BLaER1 (cell line): ENCODE results near the gene ARHGAP8.

Experiments used
- H3K27ac ChIP-seq: shearing (Covaris generic); formaldehyde crosslinking; 2 replicates; pipeline ENCODE4 v1.8.1; 2022
- H3K27me3 ChIP-seq: shearing (Covaris generic); formaldehyde crosslinking; 2 replicates; pipeline ENCODE4 v1.8.1; 2022
- H3K36me3 ChIP-seq: shearing (Covaris generic); formaldehyde crosslinking; 2 replicates; pipeline ENCODE4 v1.8.1; 2022
- H3K4me1 ChIP-seq: shearing (Covaris generic); formaldehyde crosslinking; 2 replicates; pipeline ENCODE4 v1.8.1; 2022
- H3K4me2 ChIP-seq: shearing (Covaris generic); formaldehyde crosslinking; 2 replicates; pipeline ENCODE4 v1.8.1; 2022
- H3K4me3 ChIP-seq: shearing (Covaris generic); formaldehyde crosslinking; 2 replicates; pipeline ENCODE4 v1.8.1; 2022
- H3K9ac ChIP-seq: shearing (Covaris generic); formaldehyde crosslinking; 2 replicates; pipeline ENCODE4 v1.8.1; 2022
- H3K9me3 ChIP-seq: shearing (Covaris generic); formaldehyde crosslinking; 2 replicates; pipeline ENCODE4 v1.8.1; 2022
- H4K20me1 ChIP-seq: shearing (Covaris generic); formaldehyde crosslinking; 2 replicates; pipeline ENCODE4 v1.8.1; 2022
- Cebpa-rat ChIP-seq: shearing (Covaris generic); IDR thresholded peaks from 2 replicates; pipeline ENCODE4 v1.8.1; 2022

ARHGAP8 gene

DNA sequence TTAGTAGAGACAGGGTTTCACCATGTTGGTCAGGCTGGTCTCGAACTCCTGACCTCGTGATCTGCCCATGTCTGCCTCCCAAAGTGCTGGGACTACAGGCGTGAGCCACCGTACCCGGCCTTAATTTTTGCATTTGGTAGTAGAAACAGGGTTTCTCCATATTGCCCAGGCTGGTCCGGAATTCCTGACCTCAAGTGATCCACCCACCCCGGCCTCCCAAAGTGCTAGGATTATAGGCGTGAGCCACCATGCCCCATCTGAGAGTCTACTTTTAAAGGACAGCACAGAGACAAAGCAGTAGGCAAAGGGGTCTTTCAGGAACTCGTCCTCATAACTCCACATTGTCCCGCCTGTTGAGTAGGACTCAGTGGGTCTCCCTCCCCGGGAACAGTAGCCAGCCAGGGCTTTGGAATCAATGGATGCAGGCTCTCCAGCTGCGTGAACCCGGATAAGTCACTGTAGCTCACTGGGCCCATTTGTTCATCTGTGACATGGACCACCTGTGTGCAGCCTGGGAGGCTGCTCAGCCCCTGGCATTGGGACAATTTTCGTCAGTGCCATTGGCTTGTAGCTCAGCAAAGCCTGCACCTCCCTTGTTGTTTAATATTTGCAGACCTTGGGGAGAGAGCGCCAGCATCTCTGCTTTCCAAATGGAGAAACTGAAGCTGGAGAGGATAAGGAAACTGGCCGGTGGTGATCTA is 86.1 kb downstream of the ARHGAP8 start:
- peaks cover 62% of the 10 kb centered on the region for H3K4me1 ChIP-seq

DNA sequence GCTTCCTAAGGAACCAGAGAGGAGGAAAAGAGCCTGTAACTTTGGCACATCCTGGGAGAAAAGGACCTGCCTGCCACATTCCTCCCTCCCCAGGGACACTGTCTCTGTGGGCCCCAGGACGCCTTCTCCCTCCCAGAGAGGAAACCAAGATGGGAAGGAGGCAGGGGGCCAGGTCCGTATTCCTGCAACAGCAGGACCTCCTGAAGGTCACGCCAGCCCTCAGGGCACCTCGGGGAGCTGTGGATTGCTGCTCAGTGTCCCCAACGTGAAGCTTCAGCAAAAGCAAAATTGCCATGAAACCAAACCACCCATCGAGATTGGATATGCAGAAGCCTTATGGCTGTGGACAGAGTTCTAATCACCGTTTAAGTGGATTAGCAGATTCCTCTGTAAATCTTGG is 86.7 kb downstream of the ARHGAP8 start:
- Histone ChIP-seq H3K36me3 (no peaks in the 10 kb centered on the region), H3K4me3 (no peak overlapping the region), H3K9me3 (peaks cover 27% of the 10 kb centered on the region), H3K4me1 (peaks cover 62% of the 10 kb centered on the region), H3K27ac (0 out of 2 replicates have a peak overlapping the region, but pooled peaks have one; percentile 14), H3K4me2 (peak overlapping the region; percentile 87), H4K20me1 (no peaks in the 10 kb centered on the region), H3K9ac (0 out of 2 replicates have a peak overlapping the region, but pooled peaks have one; percentile 31), H3K27me3 (no peaks in the 10 kb centered on the region)
- TF ChIP-seq Cebpa-rat = no peak

More for the DNA sequence above, 86.1 kb downstream of the ARHGAP8 start:
- H3K9ac ChIP-seq = no peak overlapping the region
- H3K27ac ChIP-seq = no peak overlapping the region
- peak overlapping the region; percentile 87 for H3K4me2 ChIP-seq
- no peak overlapping the region for H3K4me3 ChIP-seq
- H3K9me3 ChIP-seq = peaks cover 23% of the 10 kb centered on the region
- no peaks in the 10 kb centered on the region for H3K27me3 ChIP-seq
- H4K20me1 ChIP-seq = no peaks in the 10 kb centered on the region
- no peak for TF ChIP-seq Cebpa-rat
- no peaks in the 10 kb centered on the region for H3K36me3 ChIP-seq

DNA sequence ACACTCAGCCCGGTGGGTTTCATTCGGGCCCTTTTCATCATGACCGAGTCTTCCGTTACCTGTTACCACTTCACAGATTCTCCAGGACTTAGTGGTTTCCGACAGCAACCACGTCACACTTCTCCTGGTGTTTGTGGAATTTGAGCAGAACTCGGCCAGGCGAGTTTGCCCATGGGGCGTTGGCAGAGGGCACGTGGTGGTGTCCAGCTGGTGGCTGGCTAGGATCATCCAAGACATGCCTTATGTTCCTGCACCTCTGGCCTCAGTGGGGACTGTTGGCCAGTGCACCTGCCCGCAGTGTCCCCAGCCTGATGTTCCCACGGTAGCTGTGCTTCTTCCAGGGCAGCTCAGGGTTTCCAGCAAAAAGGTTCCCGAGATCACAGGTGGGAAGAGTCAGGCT is 87.3 kb downstream of the ARHGAP8 start:
- peaks cover 27% of the 10 kb centered on the region for H3K9me3 ChIP-seq
- no peak for TF ChIP-seq Cebpa-rat
- H3K4me2 ChIP-seq = peak overlapping the region; percentile 87
- H3K4me3 ChIP-seq = peak overlapping the region; percentile 33; the same call in 1 of the 2 replicates
- peak overlapping the region; percentile 35; the same call in 1 of the 2 replicates for H3K27ac ChIP-seq
- H3K4me1 ChIP-seq = peaks cover 62% of the 10 kb centered on the region
- H3K27me3 ChIP-seq = no peaks in the 10 kb centered on the region
- H4K20me1 ChIP-seq = no peaks in the 10 kb centered on the region
- peak overlapping the region; percentile 18; the same call in 1 of the 2 replicates for H3K9ac ChIP-seq
- no peaks in the 10 kb centered on the region for H3K36me3 ChIP-seq

DNA sequence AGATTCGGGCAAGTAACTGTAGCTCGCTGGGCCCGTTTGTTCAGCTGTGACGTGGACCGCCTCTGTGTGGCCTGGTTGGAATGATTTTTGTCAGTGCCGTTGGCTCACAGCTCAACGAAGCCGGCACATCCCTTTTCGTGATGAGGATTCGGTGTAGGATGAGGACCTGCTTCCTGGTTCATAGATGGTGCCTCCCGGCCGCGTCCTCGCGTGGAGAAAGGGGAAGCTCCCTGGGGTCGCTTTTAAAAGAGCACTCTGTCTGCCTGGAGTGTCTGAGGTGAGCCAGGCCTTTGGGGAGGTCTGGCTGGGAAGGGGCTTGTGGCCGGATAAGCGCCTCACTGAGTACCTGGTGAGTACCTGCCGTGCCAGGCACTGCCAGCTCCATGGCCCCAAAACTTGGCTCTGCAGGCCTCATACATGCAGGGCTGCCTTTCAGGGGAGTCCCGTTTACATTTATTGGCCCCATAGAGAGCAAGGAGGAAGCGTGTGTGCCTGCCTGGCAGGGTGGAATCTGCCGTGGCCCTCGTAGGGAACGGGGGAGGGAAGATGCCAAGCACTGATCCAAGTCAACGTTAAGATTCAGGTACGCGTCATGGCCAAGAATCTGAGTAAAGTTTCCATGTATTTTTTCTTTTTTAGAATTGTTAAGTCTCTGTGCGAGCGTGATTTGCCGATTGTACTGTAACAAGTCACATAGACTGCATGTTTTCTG is 88.4 kb downstream of the ARHGAP8 start:
- Histone ChIP-seq H3K36me3 (no peaks in the 10 kb centered on the region), H3K9ac (0 out of 2 replicates have a peak overlapping the region, but pooled peaks have one; percentile 18), H3K27me3 (no peaks in the 10 kb centered on the region), H3K4me3 (peak overlapping the region; percentile 33), H3K4me2 (peak overlapping the region; percentile 87), H3K4me1 (peaks cover 62% of the 10 kb centered on the region), H3K9me3 (peaks cover 24% of the 10 kb centered on the region), H4K20me1 (no peaks in the 10 kb centered on the region), H3K27ac (peak overlapping the region; percentile 42)
- TF ChIP-seq Cebpa-rat = no peak

DNA sequence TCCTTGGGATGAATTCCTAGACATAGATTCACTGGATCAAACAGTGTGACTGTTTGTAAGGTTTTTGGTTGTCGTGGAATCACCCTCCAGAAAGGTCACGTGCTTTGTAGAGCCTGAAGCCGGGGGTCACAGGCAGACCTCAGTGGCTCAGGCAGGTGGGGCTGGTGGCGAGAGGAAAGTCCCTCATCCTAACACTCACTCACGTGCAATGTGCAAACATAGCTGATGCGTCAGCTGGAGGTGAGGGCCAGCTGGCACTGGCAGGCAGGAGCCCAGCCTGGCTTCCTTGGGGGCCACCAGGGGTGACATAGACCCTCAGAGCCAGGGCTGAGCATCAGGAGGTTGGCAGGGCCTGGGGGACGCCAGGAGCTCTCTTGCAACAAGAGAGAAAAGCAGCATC is 90.0 kb downstream of the ARHGAP8 start:
- H3K4me1 ChIP-seq = peaks cover 49% of the 10 kb centered on the region
- no peak overlapping the region; the same call in 1 of the 2 replicates for H3K4me2 ChIP-seq
- no peaks in the 10 kb centered on the region; the same call in 1 of the 2 replicates for H3K36me3 ChIP-seq
- no peak overlapping the region for H3K9ac ChIP-seq
- H3K27ac ChIP-seq = no peak overlapping the region
- H3K27me3 ChIP-seq = no peaks in the 10 kb centered on the region
- H4K20me1 ChIP-seq = no peaks in the 10 kb centered on the region
- H3K4me3 ChIP-seq = no peak overlapping the region
- no peak for TF ChIP-seq Cebpa-rat
- peaks cover 19% of the 10 kb centered on the region for H3K9me3 ChIP-seq

DNA sequence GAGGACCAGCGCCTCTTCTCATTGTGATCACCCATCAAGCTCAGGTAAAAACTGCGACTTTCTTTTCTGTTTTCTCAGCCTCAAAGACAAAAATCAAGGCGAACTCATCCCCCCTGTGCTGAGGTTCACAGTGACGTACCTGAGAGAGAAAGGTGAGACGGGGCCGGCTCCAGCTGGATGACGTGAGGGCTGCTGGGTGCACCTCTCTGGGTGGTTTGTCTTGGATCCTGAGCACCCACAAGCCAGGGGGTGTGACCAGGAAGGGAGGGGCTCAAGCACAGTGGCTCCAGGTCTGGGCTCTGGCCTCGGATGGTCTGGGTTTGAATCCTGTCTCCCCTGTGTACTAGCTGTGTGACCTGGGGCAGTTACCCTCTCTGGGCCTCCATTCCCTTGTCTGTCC is 92.8 kb downstream of the ARHGAP8 start:
- Histone ChIP-seq H3K27me3 (no peaks in the 10 kb centered on the region), H4K20me1 (no peaks in the 10 kb centered on the region), H3K27ac (no peak overlapping the region), H3K9me3 (peaks cover 19% of the 10 kb centered on the region), H3K4me1 (peaks cover 21% of the 10 kb centered on the region), H3K36me3 (no peaks in the 10 kb centered on the region; the same call in 1 of the 2 replicates), H3K4me2 (no peak overlapping the region), H3K4me3 (no peak overlapping the region), H3K9ac (no peak overlapping the region)
- TF ChIP-seq Cebpa-rat = no peak

DNA sequence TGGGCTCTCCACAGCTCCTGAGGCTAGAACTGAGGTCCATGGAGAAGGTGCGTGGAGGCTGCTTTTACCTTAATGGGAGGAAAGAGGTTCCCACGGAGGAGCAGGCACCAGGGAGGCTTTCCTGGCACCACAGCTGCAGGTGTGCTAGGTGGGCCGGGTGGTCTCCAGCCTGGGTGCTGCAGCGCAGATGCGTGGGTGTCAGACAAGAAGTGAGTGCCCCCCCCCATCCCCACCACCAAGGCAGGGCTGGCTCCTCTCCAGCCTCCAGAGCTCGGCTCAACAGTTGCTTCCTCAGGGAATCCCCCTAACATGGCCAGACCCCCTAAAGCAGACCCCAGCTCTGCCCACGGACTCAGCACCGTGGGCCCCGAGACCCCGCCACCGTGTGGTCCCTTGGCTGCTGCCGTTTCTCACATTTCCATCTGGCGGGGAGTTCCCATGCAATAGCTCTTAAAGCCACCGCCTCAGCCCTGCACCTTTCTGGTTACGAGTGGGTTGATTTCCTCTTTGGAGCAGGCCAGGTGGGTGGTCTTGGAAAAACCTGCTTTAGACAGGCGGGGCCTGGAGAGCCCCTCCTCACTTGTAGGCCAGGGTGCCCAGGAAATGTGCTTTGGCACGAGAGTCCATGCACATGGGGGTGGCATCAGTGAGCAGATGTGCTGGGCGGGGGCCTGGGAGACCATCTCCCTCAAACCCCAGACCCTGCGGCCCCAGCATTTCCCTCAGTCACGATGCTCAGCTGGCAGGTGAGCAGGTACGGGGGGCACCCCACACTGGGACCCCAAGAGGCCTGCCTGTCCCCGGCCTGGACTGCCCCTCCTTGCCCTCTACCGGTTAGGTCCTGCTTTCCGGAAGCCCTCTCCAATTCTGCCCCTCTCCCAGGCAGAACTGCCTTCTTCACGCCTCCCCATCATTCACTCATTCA is 93.7 kb downstream of the ARHGAP8 start:
- peaks cover 19% of the 10 kb centered on the region for H3K9me3 ChIP-seq
- H3K4me2 ChIP-seq = no peak overlapping the region
- H3K9ac ChIP-seq = no peak overlapping the region
- no peak overlapping the region for H3K27ac ChIP-seq
- no peak overlapping the region for H3K4me3 ChIP-seq
- no peaks in the 10 kb centered on the region; the same call in 1 of the 2 replicates for H3K36me3 ChIP-seq
- TF ChIP-seq Cebpa-rat = no peak
- no peaks in the 10 kb centered on the region for H3K27me3 ChIP-seq
- peaks cover 12% of the 10 kb centered on the region for H3K4me1 ChIP-seq
- no peaks in the 10 kb centered on the region for H4K20me1 ChIP-seq

DNA sequence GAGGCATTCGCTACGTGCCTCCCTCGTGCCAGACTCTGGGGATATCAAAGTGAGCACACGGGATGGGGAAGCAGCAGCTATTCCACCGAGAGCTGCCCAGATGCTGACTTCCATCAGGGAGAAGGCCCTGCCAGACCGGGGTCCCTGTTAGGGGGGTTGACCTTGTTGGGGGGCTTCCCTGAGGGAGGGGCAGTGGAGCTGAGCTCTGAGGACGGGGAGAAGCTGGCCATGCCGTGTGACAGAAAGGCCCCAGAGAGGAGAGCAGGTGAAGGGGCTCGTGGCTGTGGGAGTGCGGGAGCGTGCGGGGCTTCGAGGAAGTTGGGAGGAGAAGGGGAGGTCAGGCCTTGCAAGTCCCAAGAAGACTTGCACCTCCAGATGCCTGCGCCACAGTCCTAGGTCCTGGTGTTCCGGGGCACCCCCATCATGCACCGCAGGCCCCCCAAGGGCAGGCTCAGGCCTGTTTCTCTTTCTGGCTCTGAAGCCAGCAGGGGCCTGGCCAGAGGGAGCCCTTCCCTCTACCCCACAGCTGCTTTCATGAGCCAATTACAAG is 94.4 kb downstream of the ARHGAP8 start:
- H3K36me3 ChIP-seq = no peaks in the 10 kb centered on the region; the same call in 1 of the 2 replicates
- no peaks in the 10 kb centered on the region for H4K20me1 ChIP-seq
- H3K9ac ChIP-seq = no peak overlapping the region
- H3K27me3 ChIP-seq = no peaks in the 10 kb centered on the region
- peaks cover 5% of the 10 kb centered on the region for H3K4me1 ChIP-seq
- H3K4me3 ChIP-seq = no peak overlapping the region
- no peak for TF ChIP-seq Cebpa-rat
- no peak overlapping the region for H3K4me2 ChIP-seq
- no peak overlapping the region for H3K27ac ChIP-seq
- peaks cover 19% of the 10 kb centered on the region for H3K9me3 ChIP-seq

DNA sequence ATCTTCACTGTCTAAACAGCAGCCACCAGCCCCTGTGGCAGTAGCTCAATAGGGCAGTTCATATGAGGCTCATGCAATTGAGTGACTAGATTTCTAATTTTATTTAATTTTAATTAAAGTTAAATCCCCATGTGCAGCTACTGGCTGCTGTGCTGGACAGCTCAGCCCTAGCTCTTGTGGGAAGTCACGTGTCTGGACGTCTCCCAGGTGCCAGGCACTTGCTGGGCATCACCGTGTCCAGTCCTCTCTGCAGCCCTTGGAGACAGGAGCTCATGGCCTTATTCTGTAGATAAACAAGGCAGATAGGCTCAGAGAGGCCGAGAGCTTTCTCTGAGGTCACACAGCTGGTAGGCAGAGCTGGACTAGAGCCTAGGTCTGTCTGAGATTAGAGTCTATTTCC is 95.0 kb downstream of the ARHGAP8 start:
- no peak overlapping the region for H3K27ac ChIP-seq
- no peak overlapping the region for H3K4me3 ChIP-seq
- no peak for TF ChIP-seq Cebpa-rat
- H3K9ac ChIP-seq = no peak overlapping the region
- H4K20me1 ChIP-seq = no peaks in the 10 kb centered on the region
- no peaks in the 10 kb centered on the region; the same call in 1 of the 2 replicates for H3K36me3 ChIP-seq
- H3K27me3 ChIP-seq = no peaks in the 10 kb centered on the region
- peaks cover 19% of the 10 kb centered on the region for H3K9me3 ChIP-seq
- no peaks in the 10 kb centered on the region; the same call in 1 of the 2 replicates for H3K4me1 ChIP-seq
- H3K4me2 ChIP-seq = no peak overlapping the region
